Gastroesophageal sphincter (tissue), 4 donors: Measurements from ENCODE around the gene DNASE2B. TPM values are rescaled to one million over a fixed set of nuclear protein-coding genes. Genes with fewer than 3 reads are reported as not detected.

Source experiments
- ATAC-seq: fragments of 150-250 bp; one replicate; pipeline ENCODE4 v1.9.1; 2016; ENCODE audit warnings: mild to moderate bottlenecking, moderate library complexity
- H3K27ac ChIP-seq, 4 donors: fragments of 200-600 bp; sonication (generic) in 3 of 4; 1 replicate in 3 of 4; 2 replicates in 1 of 4; pipeline ENCODE4 v1.5.1; 2016 to 2019
- H3K27me3 ChIP-seq: fragments of 200-600 bp; sonication (generic); one replicate; pipeline ENCODE4 v1.5.1; 2019
- H3K36me3 ChIP-seq, 2 donors: fragments of 200-600 bp; sonication (generic); one replicate each; pipeline ENCODE4 v1.5.1; 2019; ENCODE audit warnings: control low read depth in 1 of 2
- H3K4me1 ChIP-seq, 3 donors: fragments of 200-600 bp; sonication (generic); 1 replicate in 2 of 3; 2 replicates in 1 of 3; pipeline ENCODE4 v1.5.1; 2016 to 2019; ENCODE audit warnings: control low read depth in 2 of 3
- H3K4me3 ChIP-seq, 2 donors: fragments of 200-600 bp; sonication (generic); one replicate each; pipeline ENCODE4 v1.5.1; 2019; ENCODE audit warnings: mild to moderate bottlenecking in 1 of 2, moderate library complexity in 1 of 2
- H3K9me3 ChIP-seq, 3 donors: fragments of 200-600 bp; sonication (generic); one replicate each; pipeline ENCODE4 v1.5.1; 2017 to 2019; ENCODE audit warnings: control low read depth in 2 of 3
- CTCF ChIP-seq, 4 experiments: fragments of 200-600 bp in 2 of 4; fragments of 450-650 bp in 2 of 4; sonication (generic) in 1 of 4; IDR thresholded peaks; one replicate each; pipeline ENCODE4 v1.5.1; 2017 to 2019; ENCODE audit warnings: antibody characterized with exemption in 4 of 4, mild to moderate bottlenecking in 2 of 4, moderate library complexity in 2 of 4
- EP300 ChIP-seq: sonication (generic); formaldehyde crosslinking; IDR thresholded peaks from one replicate; pipeline ENCODE4 v1.6.1; 2017; ENCODE audit warnings: antibody characterized with exemption, mild to moderate bottlenecking
- POLR2A ChIP-seq, 2 donors: fragments of 450-650 bp; IDR thresholded peaks; one replicate each; pipeline ENCODE4 v1.6.1; 2017; ENCODE audit warnings: antibody characterized with exemption in 2 of 2, mild to moderate bottlenecking in 2 of 2, moderate library complexity in 1 of 2
- POLR2AphosphoS5 ChIP-seq: sonication (generic); formaldehyde crosslinking; IDR thresholded peaks from one replicate; pipeline ENCODE4 v1.6.1; 2017; ENCODE audit warnings: antibody characterized with exemption
- WGBS, 2 donors: methylation state at CpG; one replicate each; pipeline ENCODE4 v1.1.5; 2018; ENCODE audit warnings: low coverage in 1 of 2; 5-methylcytosine and 5-hydroxymethylcytosine counted together
- total RNA-seq, 4 donors: library from RNA; depleted of rRNA; stranded (reverse); fragments of >200 nt; gene quantifications; one replicate each; pipeline ENCODE4 v1.1.0, GENCODE V29; 2016

The DNASE2B gene
- total RNA-seq, 4 donors from 2014 or later, result not detected

GRCh38 chr1:84429231-84429630 lies 30.9 kb downstream of the DNASE2B start:
- Histone ChIP-seq H3K27ac (no peak overlapping the region), H3K27me3 (no peaks in the 10 kb centered on the region), H3K4me3 (no peak overlapping the region), H3K9me3 (peaks cover 0 to 7% (median 0%) of the 10 kb centered on the region in 3 donors), H3K36me3 (no peaks in the 10 kb centered on the region), H3K4me1 (peaks cover 0 to 9% (median 0%) of the 10 kb centered on the region in 3 donors)
- no peak for TF ChIP-seq CTCF (IDR thresholded peaks at IDR 0.05)
- no peak for TF ChIP-seq POLR2A (IDR thresholded peaks at IDR 0.05)
- TF ChIP-seq POLR2AphosphoS5, result no peak
- no peak for TF ChIP-seq EP300
- no peak for ATAC-seq
- 79 to 100% methylated on average over 1 of the region's 1 CpG for WGBS, 2 donors

- no peak overlapping the region for H3K4me3 ChIP-seq
- WGBS, 2 donors, result 83 to 84% methylated on average over 2 of the region's 2 CpGs
- TF ChIP-seq CTCF (IDR thresholded peaks at IDR 0.05) (no peak), EP300 (no peak), POLR2A (IDR thresholded peaks at IDR 0.05) (no peak), POLR2AphosphoS5 (no peak)
- H3K4me1 ChIP-seq, result peaks cover 0 to 9% (median 0%) of the 10 kb centered on the region in 3 donors
- no peak for ATAC-seq
- H3K27me3 ChIP-seq, result no peaks in the 10 kb centered on the region
- H3K27ac ChIP-seq, result no peak overlapping the region
- no peaks in the 10 kb centered on the region for H3K36me3 ChIP-seq
- peaks cover 0 to 7% (median 0%) of the 10 kb centered on the region in 3 donors for H3K9me3 ChIP-seq
These were observed 32.3 kb downstream of the DNASE2B start for GRCh38 chr1:84430546-84430945.

- no peak overlapping the region for H3K27ac ChIP-seq
- peaks cover 0 to 7% (median 0%) of the 10 kb centered on the region in 3 donors for H3K9me3 ChIP-seq
- WGBS, 2 donors, result 5 to 24% methylated on average over 10 to 11 of the region's 11 CpGs
- ATAC-seq, result peak; percentile 69
- peak overlapping the region; percentile 25 for H3K4me3 ChIP-seq
- no peaks in the 10 kb centered on the region for H3K27me3 ChIP-seq
- H3K4me1 ChIP-seq, result peaks cover 0 to 9% (median 0%) of the 10 kb centered on the region in 3 donors
- TF ChIP-seq POLR2A (IDR thresholded peaks at IDR 0.05) (no peak), CTCF (IDR thresholded peaks at IDR 0.05) (peak; percentile 70 to 85 (median 73)), EP300 (no peak), POLR2AphosphoS5 (no peak)
- no peaks in the 10 kb centered on the region for H3K36me3 ChIP-seq
These were observed 35.2 kb downstream of the DNASE2B start for GRCh38 chr1:84433258-84434080.

- H3K27ac ChIP-seq, result no peak overlapping the region
- H3K4me1 ChIP-seq, result peaks cover 0 to 9% (median 0%) of the 10 kb centered on the region in 3 donors
- H3K27me3 ChIP-seq, result no peaks in the 10 kb centered on the region
- ATAC-seq, result no peak
- 72% methylated on average over 6 of the region's 6 CpGs; no CpG with 5 or more reads in 1 of the 2 donors for WGBS, 2 donors
- H3K4me3 ChIP-seq, result no peak overlapping the region
- H3K36me3 ChIP-seq, result no peaks in the 10 kb centered on the region
- TF ChIP-seq POLR2AphosphoS5 (no peak), EP300 (no peak), POLR2A (IDR thresholded peaks at IDR 0.05) (no peak), CTCF (IDR thresholded peaks at IDR 0.05) (no peak)
- H3K9me3 ChIP-seq, result peaks cover 0 to 7% (median 0%) of the 10 kb centered on the region in 3 donors
These were observed 35.9 kb downstream of the DNASE2B start for GRCh38 chr1:84434081-84434769.
